HEK293T (cell line): ENCODE measurements around the gene LMAN2.

Experiments used
- CTCF ChIA-PET: fragments of 350-600 bp; formaldehyde crosslinking; extraction: SDS; loops from one replicate; lab custom pipeline; 2021; ENCODE audit warnings: antibody characterized with exemption, inconsistent platforms; lab: Yijun Ruan, JAX
- POLR2A ChIA-PET: fragments of 350-600 bp; formaldehyde crosslinking; extraction: SDS; loops from one replicate; lab custom pipeline; 2020; ENCODE audit warnings: antibody characterized with exemption, inconsistent platforms; lab: Yijun Ruan, JAX
- DNase-seq: peaks from one replicate; pipeline ENCODE4 v3.0.0; 2012; ENCODE audit warnings: mixed read lengths; ENCODE audit errors: extremely low spot score
- ARNT ChIP-seq: fragments of 450-650 bp; IDR thresholded peaks from 2 replicates; pipeline ENCODE4 v1.6.1; 2017; ENCODE audit warnings: mild to moderate bottlenecking
- BHLHE40 ChIP-seq: fragments of 450-650 bp; IDR thresholded peaks from 2 replicates; pipeline ENCODE4 v1.6.1; 2016; ENCODE audit warnings: mild to moderate bottlenecking, moderate library complexity, borderline replicate concordance
- CTBP1 ChIP-seq: fragments of 450-650 bp; IDR thresholded peaks from 2 replicates; pipeline ENCODE4 v1.6.1; 2016; ENCODE audit warnings: borderline replicate concordance
- ELF4 ChIP-seq: fragments of 450-650 bp; IDR thresholded peaks from 2 replicates; pipeline ENCODE4 v1.6.1; 2017; ENCODE audit warnings: antibody characterized with exemption
- FOXA1 ChIP-seq: fragments of 450-650 bp; IDR thresholded peaks from 2 replicates; pipeline ENCODE4 v1.6.1; 2016; ENCODE audit warnings: mild to moderate bottlenecking
- FOXK2 ChIP-seq: fragments of 450-650 bp; IDR thresholded peaks from 2 replicates; pipeline ENCODE4 v1.6.1; 2016; ENCODE audit warnings: mild to moderate bottlenecking
- FOXM1 ChIP-seq: fragments of 450-650 bp; IDR thresholded peaks from 2 replicates; pipeline ENCODE4 v1.6.1; 2017; ENCODE audit warnings: mild to moderate bottlenecking, borderline replicate concordance
- HDGF ChIP-seq: fragments of 450-650 bp; IDR thresholded peaks from 2 replicates; pipeline ENCODE4 v1.6.1; 2017; ENCODE audit warnings: antibody characterized with exemption, borderline replicate concordance
- L3MBTL2 ChIP-seq: fragments of 450-650 bp; conservative IDR thresholded peaks from 2 replicates; pipeline ENCODE4 v1.6.1; 2016; ENCODE audit warnings: mild to moderate bottlenecking
- LEF1 ChIP-seq: fragments of 450-650 bp; IDR thresholded peaks from 2 replicates; pipeline ENCODE4 v1.6.1; 2017; ENCODE audit warnings: mild to moderate bottlenecking, borderline replicate concordance
- NFRKB ChIP-seq: fragments of 450-650 bp; IDR thresholded peaks from 2 replicates; pipeline ENCODE4 v1.6.1; 2016; ENCODE audit warnings: mild to moderate bottlenecking, moderate library complexity
- PKNOX1 ChIP-seq: fragments of 450-650 bp; IDR thresholded peaks from 2 replicates; pipeline ENCODE4 v1.6.1; 2016
- SP1 ChIP-seq: fragments of 450-650 bp; IDR thresholded peaks from 2 replicates; pipeline ENCODE4 v1.6.1; 2017
- SUZ12 ChIP-seq: fragments of 450-650 bp; IDR thresholded peaks from 2 replicates; pipeline ENCODE4 v1.6.1; 2016; ENCODE audit warnings: mild to moderate bottlenecking
- TARDBP ChIP-seq: fragments of 450-650 bp; IDR thresholded peaks from 2 replicates; pipeline ENCODE4 v1.6.1; 2016
- ZNF384 ChIP-seq: fragments of 450-650 bp; IDR thresholded peaks from 2 replicates; pipeline ENCODE4 v1.6.1; 2016

Gene LMAN2

DNA sequence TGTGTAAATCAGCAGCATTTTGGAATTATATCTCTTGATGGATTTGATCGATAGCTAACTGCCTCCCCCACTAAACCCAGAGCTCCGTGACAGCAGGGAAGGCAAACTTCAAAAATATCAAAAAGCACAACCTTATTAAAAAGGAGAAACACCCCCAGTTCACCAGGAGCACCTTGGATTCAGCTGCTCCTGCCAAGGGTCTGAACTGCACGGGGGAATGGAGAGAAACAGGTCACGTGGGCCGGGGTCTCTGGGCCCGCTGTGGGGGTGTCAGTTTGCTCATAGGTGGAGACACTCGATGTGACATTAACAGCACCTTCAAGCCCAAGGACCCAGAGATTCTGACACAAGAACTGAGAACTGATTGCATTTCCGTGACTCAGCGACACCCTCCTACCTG, 31.7 kb upstream of the LMAN2 start:
- TF ChIP-seq FOXK2 (no peak), CTBP1 (no peak), HDGF (no peak), SUZ12 (no peak), SP1 (no peak), L3MBTL2 (no peak), TARDBP (no peak), ELF4 (no peak), FOXM1 (no peak), FOXA1 (no peak), NFRKB (no peak), LEF1 (no peak), ARNT (no peak), ZNF384 (no peak), PKNOX1 (no peak), BHLHE40 (no peak)

GRCh38 chr5:177382423-177383029, 31.1 kb upstream of the LMAN2 start:
- no peak for TF ChIP-seq FOXM1

More for the DNA sequence above, 31.7 kb upstream of the LMAN2 start:
- ChIA-PET CTCF (interaction anchor here (1.0 to 1.1 kb wide), 3 partner anchors 21 to 72 kb away, joined by 3 to 4 read pairs (median 3); no protein-coding TSS in a partner anchor), POLR2A (interaction anchor here (0.9 to 1.4 kb wide), 2 partner anchors 12 to 43 kb away, joined by 3 to 4 read pairs; partner anchors contain the start of gene GRK6)
- DNase-seq: no peak

DNA sequence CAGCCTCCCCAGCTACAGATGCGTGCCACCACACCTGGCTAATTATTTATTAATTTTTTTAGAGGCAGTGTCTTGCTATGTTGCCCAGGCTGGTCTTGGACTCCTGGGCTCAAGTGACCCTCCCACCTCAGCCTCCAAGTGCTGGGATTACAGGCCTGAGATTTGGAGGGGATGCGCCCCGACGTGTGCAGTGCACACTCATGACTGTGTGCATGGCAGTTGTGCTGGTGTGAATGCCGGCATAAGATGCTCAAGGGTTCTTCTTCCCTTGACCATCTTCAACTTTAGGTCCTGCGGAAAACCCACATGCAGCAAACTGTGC, 29.3 kb upstream of the LMAN2 start:
- ChIA-PET CTCF (interaction anchor here (1.0 to 2.4 kb wide), 3 partner anchors 9 to 10 kb away, joined by 3 to 6 read pairs (median 5); no protein-coding TSS in a partner anchor), POLR2A (no interaction called here)
- DNase-seq: no peak
- TF ChIP-seq TARDBP (no peak), ARNT (no peak), L3MBTL2 (no peak), NFRKB (no peak), FOXM1 (no peak), LEF1 (no peak), FOXA1 (no peak), FOXK2 (no peak), ZNF384 (no peak), HDGF (no peak), PKNOX1 (no peak), SUZ12 (no peak), ELF4 (no peak), CTBP1 (no peak), BHLHE40 (no peak), SP1 (no peak)

More at GRCh38 chr5:177382423-177383029, 31.1 kb upstream of the LMAN2 start:
- POLR2A ChIA-PET: interaction anchor here (0.9 to 1.4 kb wide), 2 partner anchors 12 to 44 kb away, joined by 3 to 4 read pairs; partner anchors contain the start of gene GRK6
- no peak for DNase-seq
- CTCF ChIA-PET: interaction anchor here (0.6 to 2.4 kb wide), 7 partner anchors 8 to 147 kb away, joined by 3 to 6 read pairs (median 3); no protein-coding TSS in a partner anchor

DNA sequence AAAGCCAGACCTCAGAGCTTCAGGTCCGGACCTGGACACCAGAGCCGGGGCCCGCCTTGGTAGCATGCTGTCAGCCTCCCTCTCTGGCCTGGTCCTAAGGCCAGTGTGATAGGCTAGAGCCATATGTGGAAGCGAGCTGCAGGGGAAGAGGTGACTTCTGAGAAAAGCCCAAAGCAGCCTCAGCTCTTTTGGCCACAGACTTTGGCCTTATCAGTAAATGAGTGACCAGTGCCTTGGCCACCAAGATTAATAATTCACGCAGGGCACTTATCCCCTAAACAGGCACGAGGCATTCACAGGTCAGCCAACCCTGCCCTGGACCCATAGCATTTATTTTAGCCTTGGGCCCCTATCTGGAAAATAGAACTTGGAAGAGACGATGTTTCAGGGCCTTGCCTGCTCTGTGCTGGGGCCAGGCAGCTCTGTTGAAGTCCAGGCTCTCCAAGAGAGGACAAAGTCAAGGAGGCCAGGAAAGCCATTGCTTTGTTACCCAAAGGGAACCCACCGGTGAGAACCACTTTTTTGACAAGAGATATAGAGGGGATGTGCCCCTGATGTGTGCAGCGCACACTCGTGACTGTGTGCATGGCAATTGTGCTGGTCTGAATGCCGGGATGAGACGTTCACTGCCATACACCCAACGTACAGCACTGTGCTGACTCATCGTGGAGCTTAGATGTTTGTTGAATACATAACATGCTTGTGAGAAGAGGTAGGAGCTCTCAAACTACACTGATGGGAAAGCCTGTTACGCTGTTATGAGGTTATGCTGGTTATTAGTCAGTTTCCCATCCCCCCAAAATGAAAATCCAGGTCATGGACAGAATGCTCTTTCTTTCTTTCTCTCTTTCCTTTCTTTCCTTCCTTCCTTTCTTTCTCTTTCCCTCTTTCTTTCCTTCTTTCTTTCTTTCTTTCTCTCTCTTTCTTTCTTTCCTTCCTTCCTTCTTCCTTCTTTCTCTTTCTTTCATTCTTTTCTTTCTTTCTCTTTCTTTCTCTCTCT, 27.7 kb upstream of the LMAN2 start:
- TF ChIP-seq FOXM1: no peak
- no peak for TF ChIP-seq FOXK2
- TF ChIP-seq FOXA1: no peak
- TF ChIP-seq TARDBP: no peak
- no peak for TF ChIP-seq CTBP1
- TF ChIP-seq ARNT: no peak
- no peak for TF ChIP-seq NFRKB
- TF ChIP-seq HDGF: no peak
- no peak for TF ChIP-seq BHLHE40
- no peak for TF ChIP-seq LEF1
- TF ChIP-seq L3MBTL2: no peak
- TF ChIP-seq ELF4: no peak
- TF ChIP-seq SUZ12: no peak
- TF ChIP-seq ZNF384: no peak
- no peak for TF ChIP-seq PKNOX1
- no peak for TF ChIP-seq SP1
- POLR2A ChIA-PET: interaction anchor here (0.9 to 1.9 kb wide), 10 partner anchors 11 to 76 kb away, joined by 3 to 8 read pairs (median 3); partner anchors contain the start of genes GRK6 and LMAN2
- DNase-seq: no peak
- CTCF ChIA-PET: interaction anchor here (0.5 to 3.0 kb wide), 5 partner anchors 9 to 70 kb away, joined by 3 to 23 read pairs (median 14); no protein-coding TSS in a partner anchor
